Pancreas (tissue), 10 donors: ENCODE measurements around the gene TMED7. TPM values are rescaled to one million over a fixed set of nuclear protein-coding genes. Genes with fewer than 3 reads are reported as not detected.
"Not testable (repeated sequence)": the region's sequence is repeated elsewhere in the genome, so short reads cannot be mapped to it uniquely, and the experiment has no call there.

Experiments used
- ATAC-seq, 4 donors: fragments of 200-7000 bp; cut with Tn5 transposase; one replicate each; pipeline versions ENCODE4 v1.8.0 to v1.9.1; 2020; ENCODE audit warnings: mild to moderate bottlenecking in 4 of 4, moderate library complexity in 4 of 4
- DNase-seq, 6 donors: peaks; one replicate each; pipeline ENCODE4 v3.0.0-alpha.2; 2020
- FAIRE-seq: peaks from 2 replicates; lab custom pipeline; 2012; peaks lifted over from hg19 to GRCh38; lab: Jason Lieb, UNC
- H3K27ac ChIP-seq, 4 donors: fragments of 200-600 bp; sonication (generic); 1 replicate in 3 of 4; 2 replicates in 1 of 4; pipeline versions ENCODE4 v1.5.0 to v1.8.0; 2020
- H3K27me3 ChIP-seq, 4 donors: fragments of 200-600 bp; one replicate each; pipeline ENCODE4 v1.8.0; 2021
- H3K36me3 ChIP-seq, 3 donors: fragments of 200-600 bp; sonication (generic) in 1 of 3; one replicate each; pipeline versions ENCODE4 v1.5.0 to v1.8.0; 2020 to 2021
- H3K4me1 ChIP-seq, 3 donors: fragments of 200-600 bp; one replicate each; pipeline ENCODE4 v1.8.0; 2021
- H3K4me3 ChIP-seq, 4 donors: fragments of 200-600 bp; sonication (generic) in 2 of 4; one replicate each; pipeline versions ENCODE4 v1.5.0 to v1.8.0; 2020 to 2021
- H3K9me3 ChIP-seq, 4 donors: fragments of 200-600 bp; one replicate each; pipeline ENCODE4 v1.8.0; 2021
- WGBS, 2 donors: extraction: QIAGEN DNeasy Blood & Tissue Kit; methylation state at CpG; one replicate each; pipeline ENCODE4 v1.1.7; 2013; 5-methylcytosine and 5-hydroxymethylcytosine counted together
- intact Hi-C, 3 donors: fragments of 100-400 bp; cut with DNase I; formaldehyde crosslinking; loops; one replicate each; pipeline versions ENCODE4 v1.11.1 to v1.14.2; 2022
- polyA plus RNA-seq, 2 donors: library from polyadenylated mRNA; stranded (reverse); fragments of 200-250 nt; gene quantifications; one replicate each; pipeline ENCODE4 v1.2.3, GENCODE V29; 2013
- total RNA-seq, 6 donors: library from RNA; stranded (reverse); fragmentation: NEBNext Ultra II Directional in 4 of 6; extraction: Animal tissue kit (Norgen Biotek cat#: 25700) in 4 of 6; gene quantifications; one replicate each; pipeline versions ENCODE4 v1.2.1 to v1.2.4, GENCODE V29; 2021 to 2023
- TF ChIP-seq, protein P1 (sequence below), 4 donors: fragments of 200-600 bp; sonication (generic) in 3 of 4; IDR thresholded peaks; one replicate each; pipeline versions ENCODE4 v1.5.0 to v1.8.0; 2021; ENCODE audit warnings: antibody characterized with exemption in 4 of 4
- donor health status: healthy with polysubstance abuse.
- donor health status: DM: no; HTN: no; CAD: no; lungs with moderate emphysema.
- donor health status: DM: no; HTN: no; CAD: no.
- donor health status: control.
- donor health status: control.
- donor health status: Bipolar disorder and iron deficiency.
- donor health status: DM: yes; HTN: yes; CAD: no.
- donor health status: DM: no; HTN: no; CAD: no.
- donor health status: DM: no; HTN: no; CAD: no.
- donor health status: DM: yes; HTN: yes; CAD: no.

The TMED7 gene
- total and polyA plus RNA-seq, 8 donors = 8.2 to 71.3 (median 51.2) TPM

DNA sequence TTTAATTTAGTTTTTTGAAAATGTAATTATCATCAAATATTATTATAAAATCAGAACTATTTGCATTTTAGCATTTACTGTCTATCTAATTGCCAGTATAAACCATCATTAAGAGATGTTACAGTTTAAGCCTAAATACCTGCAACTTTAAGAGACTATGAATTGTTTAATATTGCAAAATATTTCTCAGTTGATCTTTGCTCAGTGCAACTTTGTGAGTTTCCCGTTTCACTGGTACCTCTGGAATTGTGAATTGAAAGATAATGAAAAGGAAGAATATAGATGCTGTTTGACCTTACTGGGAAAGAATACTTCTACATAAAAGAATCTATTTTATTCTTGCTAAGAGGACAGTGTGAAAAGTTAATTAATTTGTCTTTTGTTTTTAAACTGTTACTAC lies 30.2 kb upstream of the TMED7 start:
- 35 to 42% methylated on average over 1 of the region's 1 CpG for WGBS, 2 donors
- no peak overlapping the region for H3K4me3 ChIP-seq
- TF ChIP-seq, protein P1, sequence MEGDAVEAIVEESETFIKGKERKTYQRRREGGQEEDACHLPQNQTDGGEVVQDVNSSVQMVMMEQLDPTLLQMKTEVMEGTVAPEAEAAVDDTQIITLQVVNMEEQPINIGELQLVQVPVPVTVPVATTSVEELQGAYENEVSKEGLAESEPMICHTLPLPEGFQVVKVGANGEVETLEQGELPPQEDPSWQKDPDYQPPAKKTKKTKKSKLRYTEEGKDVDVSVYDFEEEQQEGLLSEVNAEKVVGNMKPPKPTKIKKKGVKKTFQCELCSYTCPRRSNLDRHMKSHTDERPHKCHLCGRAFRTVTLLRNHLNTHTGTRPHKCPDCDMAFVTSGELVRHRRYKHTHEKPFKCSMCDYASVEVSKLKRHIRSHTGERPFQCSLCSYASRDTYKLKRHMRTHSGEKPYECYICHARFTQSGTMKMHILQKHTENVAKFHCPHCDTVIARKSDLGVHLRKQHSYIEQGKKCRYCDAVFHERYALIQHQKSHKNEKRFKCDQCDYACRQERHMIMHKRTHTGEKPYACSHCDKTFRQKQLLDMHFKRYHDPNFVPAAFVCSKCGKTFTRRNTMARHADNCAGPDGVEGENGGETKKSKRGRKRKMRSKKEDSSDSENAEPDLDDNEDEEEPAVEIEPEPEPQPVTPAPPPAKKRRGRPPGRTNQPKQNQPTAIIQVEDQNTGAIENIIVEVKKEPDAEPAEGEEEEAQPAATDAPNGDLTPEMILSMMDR (IDR thresholded peaks at IDR 0.05) = no peak
- no peaks in the 10 kb centered on the region for H3K4me1 ChIP-seq
- ATAC-seq = no peak
- H3K27ac ChIP-seq = no peak overlapping the region
- H3K9me3 ChIP-seq = no peaks in the 10 kb centered on the region
- no peaks in the 10 kb centered on the region for H3K36me3 ChIP-seq
- DNase-seq = no peak
- FAIRE-seq = no peak
- intact Hi-C loops = no loop called here
- H3K27me3 ChIP-seq = peaks cover 0 to 3% (median 0%) of the 10 kb centered on the region in 4 donors

DNA sequence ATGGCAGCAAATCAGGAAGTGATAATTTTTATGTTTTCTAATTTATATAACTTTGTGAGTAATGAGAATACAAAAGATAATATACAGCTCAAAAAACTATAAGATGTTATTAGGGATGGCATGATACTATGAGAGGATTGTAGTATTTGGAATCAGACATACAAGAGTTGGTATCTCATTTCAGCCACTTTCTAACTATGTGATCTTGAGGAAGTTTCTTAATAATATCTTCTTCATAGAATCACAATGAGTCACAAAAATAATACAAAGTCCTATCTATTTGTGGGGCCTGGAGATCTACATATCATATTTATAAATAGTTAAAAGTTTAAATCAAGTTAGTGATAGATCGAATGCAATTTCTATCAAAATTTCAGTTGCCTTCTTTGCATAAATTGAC lies 23.7 kb upstream of the TMED7 start:
- ATAC-seq = no peak
- H3K4me1 ChIP-seq = no peaks in the 10 kb centered on the region
- intact Hi-C loops = loop anchor here in 2 of 3 donors (10.0 kb wide), 2 partner anchors 165 to 175 kb away; partner anchors contain the start of gene CDO1 (in 1 of the 2)
- no peaks in the 10 kb centered on the region for H3K27me3 ChIP-seq
- DNase-seq = no peak
- FAIRE-seq = no peak
- no peak overlapping the region for H3K27ac ChIP-seq
- H3K4me3 ChIP-seq = no peak overlapping the region
- WGBS, 2 donors = 84 to 95% methylated on average over 1 of the region's 1 CpG
- TF ChIP-seq, protein P1 (IDR thresholded peaks at IDR 0.05) = no peak
- H3K9me3 ChIP-seq = no peaks in the 10 kb centered on the region
- H3K36me3 ChIP-seq = no peaks in the 10 kb centered on the region

DNA sequence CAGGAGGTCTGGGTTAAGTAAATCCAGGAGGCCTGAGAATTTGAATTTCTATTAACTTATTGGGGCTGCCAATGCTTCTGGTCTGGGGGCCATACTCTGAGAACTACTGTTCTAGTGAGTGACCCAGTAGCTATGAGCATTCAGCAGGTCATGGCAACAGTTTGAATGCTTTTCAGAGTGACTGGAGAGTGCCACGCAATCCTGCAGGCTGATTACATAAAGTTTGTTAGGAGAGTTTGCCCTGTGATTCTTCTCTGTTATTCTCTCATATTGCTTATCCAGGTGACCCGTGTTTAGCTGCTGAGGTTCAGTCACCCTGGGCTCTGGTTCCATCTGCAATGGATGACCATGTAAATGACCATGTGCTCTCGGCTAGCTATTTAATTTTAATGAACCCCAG lies 22.2 kb upstream of the TMED7 start:
- FAIRE-seq (no peak), DNase-seq (no peak), ATAC-seq (no peak)
- Histone ChIP-seq H3K9me3 (no peaks in the 10 kb centered on the region), H3K27me3 (no peaks in the 10 kb centered on the region), H3K36me3 (no peaks in the 10 kb centered on the region), H3K4me1 (no peaks in the 10 kb centered on the region), H3K4me3 (no peak overlapping the region), H3K27ac (no peak overlapping the region)
- intact Hi-C loops = loop anchor here in 2 of 3 donors (10.0 kb wide), 2 partner anchors 167 to 177 kb away; partner anchors contain the start of gene CDO1 (in 1 of the 2)
- 47 to 50% methylated on average over 3 of the region's 3 CpGs for WGBS, 2 donors
- TF ChIP-seq, protein P1 (IDR thresholded peaks at IDR 0.05) = no peak

DNA sequence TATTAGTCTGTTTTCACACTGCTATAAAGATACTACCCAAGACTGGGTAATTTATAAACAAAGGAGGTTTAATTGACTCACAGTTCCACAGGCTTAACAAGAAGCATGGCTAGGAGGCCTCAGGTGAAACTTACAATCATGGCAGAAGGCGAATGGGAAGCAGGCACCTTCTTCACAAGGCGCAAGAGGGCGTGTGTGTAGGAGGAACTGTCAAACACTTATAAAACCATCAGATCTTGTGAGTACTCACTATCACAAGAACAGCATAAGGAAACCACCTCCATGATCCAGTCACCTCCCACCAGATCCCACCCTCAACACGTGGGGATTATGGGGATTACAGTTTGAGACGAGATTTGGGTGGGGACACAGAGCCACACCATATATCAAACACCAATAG lies 19.6 kb upstream of the TMED7 start:
- intact Hi-C loops = loop anchor here in 2 of 3 donors (10.0 kb wide), 2 partner anchors 169 to 179 kb away; partner anchors contain the start of gene CDO1 (in 1 of the 2)
- H3K4me1 ChIP-seq, H3K9me3 ChIP-seq, ATAC-seq, H3K4me3 ChIP-seq, FAIRE-seq, H3K36me3 ChIP-seq, DNase-seq, H3K27ac ChIP-seq, H3K27me3 ChIP-seq: not testable (repeated sequence)
- WGBS, 2 donors = 70 to 80% methylated on average over 5 of the region's 5 CpGs

DNA sequence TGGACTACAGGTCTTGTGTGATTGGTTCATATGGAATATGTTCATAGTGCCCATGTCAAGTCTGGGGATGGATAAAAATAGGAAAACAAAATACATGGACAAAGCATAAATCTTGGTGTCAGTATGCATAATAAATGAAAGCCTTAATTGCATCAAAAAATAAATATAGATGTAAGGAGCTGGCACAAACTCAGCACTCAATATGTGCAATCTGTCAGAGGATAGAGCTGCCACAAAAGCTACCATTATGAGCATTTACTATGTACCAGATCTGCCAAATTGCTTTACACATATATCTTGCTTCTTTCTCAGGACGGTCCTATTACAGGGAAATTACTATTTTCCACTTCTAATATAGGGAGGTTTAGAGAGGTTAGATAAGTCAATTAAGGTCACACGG lies 18.2 kb upstream of the TMED7 start:
- H3K36me3 ChIP-seq = no peaks in the 10 kb centered on the region
- TF ChIP-seq, protein P1 (IDR thresholded peaks at IDR 0.05) = no peak
- H3K9me3 ChIP-seq = no peaks in the 10 kb centered on the region
- 74 to 80% methylated on average over 2 of the region's 2 CpGs for whole genome bisulfite sequencing, 2 donors
- H3K4me1 ChIP-seq = no peaks in the 10 kb centered on the region
- no peak overlapping the region for H3K4me3 ChIP-seq
- H3K27me3 ChIP-seq = no peaks in the 10 kb centered on the region
- ATAC-seq = no peak
- DNase-seq = no peak
- intact Hi-C loops = loop anchor here in 2 of 3 donors (10.0 kb wide), 2 partner anchors 171 to 181 kb away; partner anchors contain the start of gene CDO1 (in 1 of the 2)
- no peak for FAIRE-seq
- no peak overlapping the region for H3K27ac ChIP-seq
